WTC11 (cell line): ENCODE measurements around the gene RABEP2. TPM values are rescaled to one million over a fixed set of nuclear protein-coding genes. Genes with fewer than 3 reads are reported as not detected.
"Not testable (repeated sequence)": the region's sequence is repeated elsewhere in the genome, so short reads cannot be mapped to it uniquely, and the experiment has no call there.

ENCODE experiments used
- ATAC-seq: fragments of 200-7000 bp; cut with Tn5 transposase; 2 replicates; pipeline ENCODE4 v1.10.0; 2021; ENCODE audit warnings: mild to moderate bottlenecking, moderate library complexity
- CTCF ChIA-PET: fragments of 300-600 bp; sonication (Branson Sonifier 250); formaldehyde crosslinking; loops from one replicate; lab custom pipeline; 2021; ENCODE audit warnings: antibody characterized with exemption; lab: Charles Lee
- POLR2A ChIA-PET: fragments of 350-600 bp; sonication (Branson Sonifier 250); formaldehyde crosslinking; loops from one replicate; lab custom pipeline; 2021; ENCODE audit warnings: antibody characterized with exemption; lab: Charles Lee
- DNase-seq: peaks from one replicate; pipeline ENCODE4 v3.0.0; 2021; ENCODE audit warnings: low spot score
- H3K27ac Mint-ChIP-seq: 2 replicates; pipeline ENCODE4 v1.8.0; 2021; ENCODE audit warnings: mixed read lengths
- H3K27me3 Mint-ChIP-seq: 2 replicates; pipeline ENCODE4 v1.8.0; 2021; ENCODE audit warnings: low read depth, mild to moderate bottlenecking, moderate library complexity, mixed read lengths
- H3K36me3 Mint-ChIP-seq: 2 replicates; pipeline ENCODE4 v1.8.0; 2021; ENCODE audit warnings: mixed read lengths
- H3K4me1 Mint-ChIP-seq: 2 replicates; pipeline ENCODE4 v1.8.0; 2022; ENCODE audit warnings: mixed read lengths
- H3K4me3 Mint-ChIP-seq: 2 replicates; pipeline ENCODE4 v1.8.0; 2021; ENCODE audit warnings: mild to moderate bottlenecking, moderate library complexity, mixed read lengths
- H3K9me3 Mint-ChIP-seq: 2 replicates; pipeline ENCODE4 v1.8.0; 2021; ENCODE audit warnings: mixed read lengths
- CREB1 ChIP-seq: sonication (generic); formaldehyde crosslinking; IDR thresholded peaks from 2 replicates; pipeline ENCODE4 v1.8.0; 2023; ENCODE audit warnings: mild to moderate bottlenecking, missing genetic modification reagents
- GTF2I ChIP-seq: fragments of 250-450 bp; sonication (Bioruptor Pico); conservative IDR thresholded peaks from 2 replicates; pipeline ENCODE4 v1.4.0; 2021; ENCODE audit warnings: mild to moderate bottlenecking
- JUN ChIP-seq: sonication (generic); formaldehyde crosslinking; IDR thresholded peaks from 2 replicates; pipeline ENCODE4 v1.8.0; 2023; ENCODE audit warnings: mild to moderate bottlenecking, missing genetic modification reagents
- MYBL2 ChIP-seq: sonication (generic); formaldehyde crosslinking; IDR thresholded peaks from 2 replicates; pipeline ENCODE4 v1.8.1; 2023; ENCODE audit warnings: mild to moderate bottlenecking, moderate library complexity, missing genetic modification reagents
- NFE2L1 ChIP-seq: sonication (generic); formaldehyde crosslinking; IDR thresholded peaks from 2 replicates; pipeline ENCODE4 v1.8.1; 2023; ENCODE audit warnings: missing genetic modification reagents
- NR1H2 ChIP-seq: sonication (generic); formaldehyde crosslinking; IDR thresholded peaks from 2 replicates; pipeline ENCODE4 v1.9.0; 2021; ENCODE audit warnings: mild to moderate bottlenecking, moderate library complexity, missing genetic modification reagents
- PRRX2 ChIP-seq: fragments of 250-450 bp; sonication (Bioruptor Pico); IDR thresholded peaks from 2 replicates; pipeline ENCODE4 v1.8.0; 2021; ENCODE audit warnings: mild to moderate bottlenecking
- SP1 ChIP-seq: sonication (generic); formaldehyde crosslinking; conservative IDR thresholded peaks from 2 replicates; pipeline ENCODE4 v1.8.1; 2022; ENCODE audit warnings: missing genetic modification reagents
- TEAD4 ChIP-seq: sonication (generic); formaldehyde crosslinking; IDR thresholded peaks from 2 replicates; pipeline ENCODE4 v1.8.0; 2022; ENCODE audit warnings: mild to moderate bottlenecking, missing genetic modification reagents
- ZNF121 ChIP-seq: sonication (generic); formaldehyde crosslinking; IDR thresholded peaks from 2 replicates; pipeline ENCODE4 v1.8.0; 2023; ENCODE audit warnings: missing genetic modification reagents
- ZNF423 ChIP-seq: fragments of 250-450 bp; sonication (Bioruptor Pico); IDR thresholded peaks from 2 replicates; pipeline ENCODE4 v2.1.2; 2022; ENCODE audit warnings: mild to moderate bottlenecking, moderate library complexity
- ZNF532 ChIP-seq: fragments of 250-450 bp; sonication (Bioruptor Pico); IDR thresholded peaks from 2 replicates; pipeline ENCODE4 v1.9.0; 2021; ENCODE audit warnings: mild to moderate bottlenecking, borderline replicate concordance
- total RNA-seq: library from RNA; stranded (reverse); gene quantifications from 3 replicates; pipeline ENCODE4 v1.2.3, GENCODE V29; 2021
- TF ChIP-seq, protein P1 (sequence below): sonication (generic); formaldehyde crosslinking; IDR thresholded peaks from 2 replicates; pipeline ENCODE4 v1.8.0; 2023; ENCODE audit warnings: missing genetic modification reagents, mild to moderate bottlenecking, borderline replicate concordance
- TF ChIP-seq, protein P2 (sequence below): sonication (generic); formaldehyde crosslinking; IDR thresholded peaks from 2 replicates; pipeline ENCODE4 v1.8.0; 2022; ENCODE audit warnings: missing genetic modification reagents
- TF ChIP-seq, protein P3 (sequence below): sonication (generic); formaldehyde crosslinking; IDR thresholded peaks from 2 replicates; pipeline ENCODE4 v1.8.1; 2023; ENCODE audit warnings: mild to moderate bottlenecking, missing genetic modification reagents
- TF ChIP-seq, protein P4 (sequence below): sonication (generic); formaldehyde crosslinking; IDR thresholded peaks from 2 replicates; pipeline ENCODE4 v1.8.1; 2023; ENCODE audit warnings: mild to moderate bottlenecking, missing genetic modification reagents
- TF ChIP-seq, protein P5 (sequence below): sonication (generic); formaldehyde crosslinking; IDR thresholded peaks from 2 replicates; pipeline ENCODE4 v1.8.1; 2023; ENCODE audit warnings: mild to moderate bottlenecking, missing genetic modification reagents, moderate library complexity

RABEP2 gene
- total RNA-seq, 1 experiment from 2014 or later: 24.0 TPM

- H3K36me3 Mint-ChIP-seq, H3K4me1 Mint-ChIP-seq, DNase-seq, H3K4me3 Mint-ChIP-seq, H3K27me3 Mint-ChIP-seq, H3K27ac Mint-ChIP-seq, POLR2A ChIA-PET, ATAC-seq, CTCF ChIA-PET, H3K9me3 Mint-ChIP-seq: not testable (repeated sequence)
- TF ChIP-seq ZNF121 (CRISPR knock-in tag): peak; percentile 63; the same call in 1 of the 2 replicates
Observed at GRCh38 chr16:28969696-28970095, 44.7 kb upstream of the RABEP2 start.

DNA sequence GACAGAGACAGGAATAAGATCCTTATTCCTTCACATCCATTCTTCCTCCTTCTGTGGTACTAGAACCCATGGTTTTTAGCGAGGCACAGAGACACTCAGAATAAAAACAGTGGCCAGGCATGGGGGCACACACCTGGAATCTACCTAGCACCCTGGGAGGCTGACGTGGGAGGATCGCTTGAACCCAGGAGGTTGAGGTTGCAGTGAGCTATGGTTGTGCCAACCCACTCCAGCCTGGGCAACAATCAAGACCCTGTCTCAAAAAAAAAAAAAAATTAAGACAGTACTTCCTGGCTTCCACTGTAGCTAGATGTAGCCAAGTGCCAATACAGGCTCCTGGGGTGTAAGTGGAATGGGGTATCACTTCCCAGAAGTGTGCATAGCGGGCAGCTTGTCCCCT is 42.1 kb upstream of the RABEP2 start:
- Mint-ChIP-seq H3K27ac (no peak overlapping the region), H3K4me3 (no peak overlapping the region), H3K4me1 (no peaks in the 10 kb centered on the region), H3K36me3 (peaks cover 28% of the 10 kb centered on the region), H3K27me3 (no peaks in the 10 kb centered on the region), H3K9me3 (no peaks in the 10 kb centered on the region)
- ATAC-seq (no peak), DNase-seq (no peak)
- POLR2A ChIA-PET: no interaction called here
- TF ChIP-seq, protein P1, sequence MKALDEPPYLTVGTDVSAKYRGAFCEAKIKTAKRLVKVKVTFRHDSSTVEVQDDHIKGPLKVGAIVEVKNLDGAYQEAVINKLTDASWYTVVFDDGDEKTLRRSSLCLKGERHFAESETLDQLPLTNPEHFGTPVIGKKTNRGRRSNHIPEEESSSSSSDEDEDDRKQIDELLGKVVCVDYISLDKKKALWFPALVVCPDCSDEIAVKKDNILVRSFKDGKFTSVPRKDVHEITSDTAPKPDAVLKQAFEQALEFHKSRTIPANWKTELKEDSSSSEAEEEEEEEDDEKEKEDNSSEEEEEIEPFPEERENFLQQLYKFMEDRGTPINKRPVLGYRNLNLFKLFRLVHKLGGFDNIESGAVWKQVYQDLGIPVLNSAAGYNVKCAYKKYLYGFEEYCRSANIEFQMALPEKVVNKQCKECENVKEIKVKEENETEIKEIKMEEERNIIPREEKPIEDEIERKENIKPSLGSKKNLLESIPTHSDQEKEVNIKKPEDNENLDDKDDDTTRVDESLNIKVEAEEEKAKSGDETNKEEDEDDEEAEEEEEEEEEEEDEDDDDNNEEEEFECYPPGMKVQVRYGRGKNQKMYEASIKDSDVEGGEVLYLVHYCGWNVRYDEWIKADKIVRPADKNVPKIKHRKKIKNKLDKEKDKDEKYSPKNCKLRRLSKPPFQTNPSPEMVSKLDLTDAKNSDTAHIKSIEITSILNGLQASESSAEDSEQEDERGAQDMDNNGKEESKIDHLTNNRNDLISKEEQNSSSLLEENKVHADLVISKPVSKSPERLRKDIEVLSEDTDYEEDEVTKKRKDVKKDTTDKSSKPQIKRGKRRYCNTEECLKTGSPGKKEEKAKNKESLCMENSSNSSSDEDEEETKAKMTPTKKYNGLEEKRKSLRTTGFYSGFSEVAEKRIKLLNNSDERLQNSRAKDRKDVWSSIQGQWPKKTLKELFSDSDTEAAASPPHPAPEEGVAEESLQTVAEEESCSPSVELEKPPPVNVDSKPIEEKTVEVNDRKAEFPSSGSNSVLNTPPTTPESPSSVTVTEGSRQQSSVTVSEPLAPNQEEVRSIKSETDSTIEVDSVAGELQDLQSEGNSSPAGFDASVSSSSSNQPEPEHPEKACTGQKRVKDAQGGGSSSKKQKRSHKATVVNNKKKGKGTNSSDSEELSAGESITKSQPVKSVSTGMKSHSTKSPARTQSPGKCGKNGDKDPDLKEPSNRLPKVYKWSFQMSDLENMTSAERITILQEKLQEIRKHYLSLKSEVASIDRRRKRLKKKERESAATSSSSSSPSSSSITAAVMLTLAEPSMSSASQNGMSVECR: no peak
- TF ChIP-seq GTF2I (no peak), JUN (no peak), CREB1 (CRISPR knock-in tag) (no peak), TEAD4 (CRISPR knock-in tag) (no peak), ZNF423 (CRISPR knock-in tag) (no peak), NFE2L1 (no peak)
- TF ChIP-seq, protein P2, sequence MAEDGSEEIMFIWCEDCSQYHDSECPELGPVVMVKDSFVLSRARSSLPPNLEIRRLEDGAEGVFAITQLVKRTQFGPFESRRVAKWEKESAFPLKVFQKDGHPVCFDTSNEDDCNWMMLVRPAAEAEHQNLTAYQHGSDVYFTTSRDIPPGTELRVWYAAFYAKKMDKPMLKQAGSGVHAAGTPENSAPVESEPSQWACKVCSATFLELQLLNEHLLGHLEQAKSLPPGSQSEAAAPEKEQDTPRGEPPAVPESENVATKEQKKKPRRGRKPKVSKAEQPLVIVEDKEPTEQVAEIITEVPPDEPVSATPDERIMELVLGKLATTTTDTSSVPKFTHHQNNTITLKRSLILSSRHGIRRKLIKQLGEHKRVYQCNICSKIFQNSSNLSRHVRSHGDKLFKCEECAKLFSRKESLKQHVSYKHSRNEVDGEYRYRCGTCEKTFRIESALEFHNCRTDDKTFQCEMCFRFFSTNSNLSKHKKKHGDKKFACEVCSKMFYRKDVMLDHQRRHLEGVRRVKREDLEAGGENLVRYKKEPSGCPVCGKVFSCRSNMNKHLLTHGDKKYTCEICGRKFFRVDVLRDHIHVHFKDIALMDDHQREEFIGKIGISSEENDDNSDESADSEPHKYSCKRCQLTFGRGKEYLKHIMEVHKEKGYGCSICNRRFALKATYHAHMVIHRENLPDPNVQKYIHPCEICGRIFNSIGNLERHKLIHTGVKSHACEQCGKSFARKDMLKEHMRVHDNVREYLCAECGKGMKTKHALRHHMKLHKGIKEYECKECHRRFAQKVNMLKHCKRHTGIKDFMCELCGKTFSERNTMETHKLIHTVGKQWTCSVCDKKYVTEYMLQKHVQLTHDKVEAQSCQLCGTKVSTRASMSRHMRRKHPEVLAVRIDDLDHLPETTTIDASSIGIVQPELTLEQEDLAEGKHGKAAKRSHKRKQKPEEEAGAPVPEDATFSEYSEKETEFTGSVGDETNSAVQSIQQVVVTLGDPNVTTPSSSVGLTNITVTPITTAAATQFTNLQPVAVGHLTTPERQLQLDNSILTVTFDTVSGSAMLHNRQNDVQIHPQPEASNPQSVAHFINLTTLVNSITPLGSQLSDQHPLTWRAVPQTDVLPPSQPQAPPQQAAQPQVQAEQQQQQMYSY: no peak
- TF ChIP-seq, protein P3, sequence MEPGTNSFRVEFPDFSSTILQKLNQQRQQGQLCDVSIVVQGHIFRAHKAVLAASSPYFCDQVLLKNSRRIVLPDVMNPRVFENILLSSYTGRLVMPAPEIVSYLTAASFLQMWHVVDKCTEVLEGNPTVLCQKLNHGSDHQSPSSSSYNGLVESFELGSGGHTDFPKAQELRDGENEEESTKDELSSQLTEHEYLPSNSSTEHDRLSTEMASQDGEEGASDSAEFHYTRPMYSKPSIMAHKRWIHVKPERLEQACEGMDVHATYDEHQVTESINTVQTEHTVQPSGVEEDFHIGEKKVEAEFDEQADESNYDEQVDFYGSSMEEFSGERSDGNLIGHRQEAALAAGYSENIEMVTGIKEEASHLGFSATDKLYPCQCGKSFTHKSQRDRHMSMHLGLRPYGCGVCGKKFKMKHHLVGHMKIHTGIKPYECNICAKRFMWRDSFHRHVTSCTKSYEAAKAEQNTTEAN (CRISPR knock-in tag): no peak
- CTCF ChIA-PET: interaction anchor here (1.0 kb wide), 1 partner anchor 10 kb away, joined by 3 read pairs; no protein-coding TSS in a partner anchor

- H3K36me3 Mint-ChIP-seq: peaks cover 46% of the 10 kb centered on the region
- H3K9me3 Mint-ChIP-seq: no peaks in the 10 kb centered on the region
- H3K4me1 Mint-ChIP-seq: no peaks in the 10 kb centered on the region
- DNase-seq (no peak), ATAC-seq (no peak)
- H3K4me3 Mint-ChIP-seq: no peak overlapping the region
- ChIA-PET CTCF (no interaction called here), POLR2A (no interaction called here)
- no peaks in the 10 kb centered on the region for H3K27me3 Mint-ChIP-seq
- H3K27ac Mint-ChIP-seq: no peak overlapping the region
- TF ChIP-seq ZNF121 (CRISPR knock-in tag): no peak
- TF ChIP-seq SP1: no peak
- TF ChIP-seq MYBL2 (CRISPR knock-in tag): no peak
- no peak for TF ChIP-seq NR1H2 (CRISPR knock-in tag)
- TF ChIP-seq ZNF532 (CRISPR knock-in tag): no peak
- TF ChIP-seq PRRX2 (CRISPR knock-in tag): no peak
- TF ChIP-seq, protein P4, sequence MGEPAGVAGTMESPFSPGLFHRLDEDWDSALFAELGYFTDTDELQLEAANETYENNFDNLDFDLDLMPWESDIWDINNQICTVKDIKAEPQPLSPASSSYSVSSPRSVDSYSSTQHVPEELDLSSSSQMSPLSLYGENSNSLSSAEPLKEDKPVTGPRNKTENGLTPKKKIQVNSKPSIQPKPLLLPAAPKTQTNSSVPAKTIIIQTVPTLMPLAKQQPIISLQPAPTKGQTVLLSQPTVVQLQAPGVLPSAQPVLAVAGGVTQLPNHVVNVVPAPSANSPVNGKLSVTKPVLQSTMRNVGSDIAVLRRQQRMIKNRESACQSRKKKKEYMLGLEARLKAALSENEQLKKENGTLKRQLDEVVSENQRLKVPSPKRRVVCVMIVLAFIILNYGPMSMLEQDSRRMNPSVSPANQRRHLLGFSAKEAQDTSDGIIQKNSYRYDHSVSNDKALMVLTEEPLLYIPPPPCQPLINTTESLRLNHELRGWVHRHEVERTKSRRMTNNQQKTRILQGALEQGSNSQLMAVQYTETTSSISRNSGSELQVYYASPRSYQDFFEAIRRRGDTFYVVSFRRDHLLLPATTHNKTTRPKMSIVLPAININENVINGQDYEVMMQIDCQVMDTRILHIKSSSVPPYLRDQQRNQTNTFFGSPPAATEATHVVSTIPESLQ (CRISPR knock-in tag): no peak
- TF ChIP-seq, protein P5, sequence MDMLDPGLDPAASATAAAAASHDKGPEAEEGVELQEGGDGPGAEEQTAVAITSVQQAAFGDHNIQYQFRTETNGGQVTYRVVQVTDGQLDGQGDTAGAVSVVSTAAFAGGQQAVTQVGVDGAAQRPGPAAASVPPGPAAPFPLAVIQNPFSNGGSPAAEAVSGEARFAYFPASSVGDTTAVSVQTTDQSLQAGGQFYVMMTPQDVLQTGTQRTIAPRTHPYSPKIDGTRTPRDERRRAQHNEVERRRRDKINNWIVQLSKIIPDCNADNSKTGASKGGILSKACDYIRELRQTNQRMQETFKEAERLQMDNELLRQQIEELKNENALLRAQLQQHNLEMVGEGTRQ (CRISPR knock-in tag): no peak
Observed at GRCh38 chr16:28964496-28964895, 39.5 kb upstream of the RABEP2 start.
